ENCODE measurements around the gene ACTR10. TPM values are rescaled to one million over a fixed set of nuclear protein-coding genes. Genes with fewer than 3 reads are reported as not detected.

Gene ACTR10
- total and polyA plus RNA-seq, 2 of the 8 experiments (the other 6 are each of a cell fraction or from before 2014, with no cell fraction given), result 15.4 to 34.6 TPM

DNA sequence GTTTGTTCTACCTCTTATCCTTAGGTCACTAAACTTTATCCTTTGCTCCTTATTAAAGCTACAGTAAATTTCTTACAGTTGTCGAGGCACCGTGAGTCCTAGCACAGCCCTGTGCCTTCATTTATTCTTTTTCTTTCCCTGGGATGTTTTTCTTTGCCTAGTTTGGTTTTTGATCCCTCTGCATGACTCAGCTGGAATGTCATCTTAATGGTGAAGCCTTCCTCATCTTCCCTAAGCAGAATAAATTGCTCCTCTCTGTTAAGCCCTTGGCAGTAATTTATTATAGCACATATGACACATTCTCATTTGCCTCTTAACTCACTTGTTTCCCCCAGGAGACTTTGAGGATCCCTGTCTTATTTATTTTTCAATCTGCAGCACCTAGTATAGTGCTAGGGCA is 16.6 kb downstream of the ACTR10 start (continued):
- TF ChIP-seq, protein P1, sequence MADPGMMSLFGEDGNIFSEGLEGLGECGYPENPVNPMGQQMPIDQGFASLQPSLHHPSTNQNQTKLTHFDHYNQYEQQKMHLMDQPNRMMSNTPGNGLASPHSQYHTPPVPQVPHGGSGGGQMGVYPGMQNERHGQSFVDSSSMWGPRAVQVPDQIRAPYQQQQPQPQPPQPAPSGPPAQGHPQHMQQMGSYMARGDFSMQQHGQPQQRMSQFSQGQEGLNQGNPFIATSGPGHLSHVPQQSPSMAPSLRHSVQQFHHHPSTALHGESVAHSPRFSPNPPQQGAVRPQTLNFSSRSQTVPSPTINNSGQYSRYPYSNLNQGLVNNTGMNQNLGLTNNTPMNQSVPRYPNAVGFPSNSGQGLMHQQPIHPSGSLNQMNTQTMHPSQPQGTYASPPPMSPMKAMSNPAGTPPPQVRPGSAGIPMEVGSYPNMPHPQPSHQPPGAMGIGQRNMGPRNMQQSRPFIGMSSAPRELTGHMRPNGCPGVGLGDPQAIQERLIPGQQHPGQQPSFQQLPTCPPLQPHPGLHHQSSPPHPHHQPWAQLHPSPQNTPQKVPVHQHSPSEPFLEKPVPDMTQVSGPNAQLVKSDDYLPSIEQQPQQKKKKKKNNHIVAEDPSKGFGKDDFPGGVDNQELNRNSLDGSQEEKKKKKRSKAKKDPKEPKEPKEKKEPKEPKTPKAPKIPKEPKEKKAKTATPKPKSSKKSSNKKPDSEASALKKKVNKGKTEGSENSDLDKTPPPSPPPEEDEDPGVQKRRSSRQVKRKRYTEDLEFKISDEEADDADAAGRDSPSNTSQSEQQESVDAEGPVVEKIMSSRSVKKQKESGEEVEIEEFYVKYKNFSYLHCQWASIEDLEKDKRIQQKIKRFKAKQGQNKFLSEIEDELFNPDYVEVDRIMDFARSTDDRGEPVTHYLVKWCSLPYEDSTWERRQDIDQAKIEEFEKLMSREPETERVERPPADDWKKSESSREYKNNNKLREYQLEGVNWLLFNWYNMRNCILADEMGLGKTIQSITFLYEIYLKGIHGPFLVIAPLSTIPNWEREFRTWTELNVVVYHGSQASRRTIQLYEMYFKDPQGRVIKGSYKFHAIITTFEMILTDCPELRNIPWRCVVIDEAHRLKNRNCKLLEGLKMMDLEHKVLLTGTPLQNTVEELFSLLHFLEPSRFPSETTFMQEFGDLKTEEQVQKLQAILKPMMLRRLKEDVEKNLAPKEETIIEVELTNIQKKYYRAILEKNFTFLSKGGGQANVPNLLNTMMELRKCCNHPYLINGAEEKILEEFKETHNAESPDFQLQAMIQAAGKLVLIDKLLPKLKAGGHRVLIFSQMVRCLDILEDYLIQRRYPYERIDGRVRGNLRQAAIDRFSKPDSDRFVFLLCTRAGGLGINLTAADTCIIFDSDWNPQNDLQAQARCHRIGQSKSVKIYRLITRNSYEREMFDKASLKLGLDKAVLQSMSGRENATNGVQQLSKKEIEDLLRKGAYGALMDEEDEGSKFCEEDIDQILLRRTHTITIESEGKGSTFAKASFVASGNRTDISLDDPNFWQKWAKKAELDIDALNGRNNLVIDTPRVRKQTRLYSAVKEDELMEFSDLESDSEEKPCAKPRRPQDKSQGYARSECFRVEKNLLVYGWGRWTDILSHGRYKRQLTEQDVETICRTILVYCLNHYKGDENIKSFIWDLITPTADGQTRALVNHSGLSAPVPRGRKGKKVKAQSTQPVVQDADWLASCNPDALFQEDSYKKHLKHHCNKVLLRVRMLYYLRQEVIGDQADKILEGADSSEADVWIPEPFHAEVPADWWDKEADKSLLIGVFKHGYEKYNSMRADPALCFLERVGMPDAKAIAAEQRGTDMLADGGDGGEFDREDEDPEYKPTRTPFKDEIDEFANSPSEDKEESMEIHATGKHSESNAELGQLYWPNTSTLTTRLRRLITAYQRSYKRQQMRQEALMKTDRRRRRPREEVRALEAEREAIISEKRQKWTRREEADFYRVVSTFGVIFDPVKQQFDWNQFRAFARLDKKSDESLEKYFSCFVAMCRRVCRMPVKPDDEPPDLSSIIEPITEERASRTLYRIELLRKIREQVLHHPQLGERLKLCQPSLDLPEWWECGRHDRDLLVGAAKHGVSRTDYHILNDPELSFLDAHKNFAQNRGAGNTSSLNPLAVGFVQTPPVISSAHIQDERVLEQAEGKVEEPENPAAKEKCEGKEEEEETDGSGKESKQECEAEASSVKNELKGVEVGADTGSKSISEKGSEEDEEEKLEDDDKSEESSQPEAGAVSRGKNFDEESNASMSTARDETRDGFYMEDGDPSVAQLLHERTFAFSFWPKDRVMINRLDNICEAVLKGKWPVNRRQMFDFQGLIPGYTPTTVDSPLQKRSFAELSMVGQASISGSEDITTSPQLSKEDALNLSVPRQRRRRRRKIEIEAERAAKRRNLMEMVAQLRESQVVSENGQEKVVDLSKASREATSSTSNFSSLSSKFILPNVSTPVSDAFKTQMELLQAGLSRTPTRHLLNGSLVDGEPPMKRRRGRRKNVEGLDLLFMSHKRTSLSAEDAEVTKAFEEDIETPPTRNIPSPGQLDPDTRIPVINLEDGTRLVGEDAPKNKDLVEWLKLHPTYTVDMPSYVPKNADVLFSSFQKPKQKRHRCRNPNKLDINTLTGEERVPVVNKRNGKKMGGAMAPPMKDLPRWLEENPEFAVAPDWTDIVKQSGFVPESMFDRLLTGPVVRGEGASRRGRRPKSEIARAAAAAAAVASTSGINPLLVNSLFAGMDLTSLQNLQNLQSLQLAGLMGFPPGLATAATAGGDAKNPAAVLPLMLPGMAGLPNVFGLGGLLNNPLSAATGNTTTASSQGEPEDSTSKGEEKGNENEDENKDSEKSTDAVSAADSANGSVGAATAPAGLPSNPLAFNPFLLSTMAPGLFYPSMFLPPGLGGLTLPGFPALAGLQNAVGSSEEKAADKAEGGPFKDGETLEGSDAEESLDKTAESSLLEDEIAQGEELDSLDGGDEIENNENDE (IDR thresholded peaks at IDR 0.05; ENCODE audit: insufficient replicate concordance, low read length), result no peak
